ENCODE measurements around the gene RNF19B. TPM values are rescaled to one million over a fixed set of nuclear protein-coding genes. Genes with fewer than 3 reads are reported as not detected.

Gene RNF19B
- total RNA-seq, 1 experiment from 2014 or later: 15.0 TPM

- H3K4me2 ChIP-seq (ENCODE audit: insufficient read depth, insufficient read length, low read length): peak overlapping the region; percentile 76
- Mint-ChIP-seq H3K9me3 (0 out of 5 replicates have a peak, but pooled peaks cover 0 to 2% of the 10 kb centered on the region in 2 experiments), H3K4me1 (peaks cover 18 to 20% of the 10 kb centered on the region in 2 experiments), H3K4me3 (peak overlapping the region; percentile 77 to 88), H3K27ac (no peak overlapping the region), H3K36me3 (ENCODE audit: insufficient read depth in 1 of 3, low read depth in 3 of 3) (no peaks in the 10 kb centered on the region), H3K27me3 (ENCODE audit: low read depth) (peaks cover 28% of the 10 kb centered on the region)
- H2BK15ac ChIP-seq (ENCODE audit: low read depth, low read length): no peak overlapping the region
- no peak overlapping the region for H4K5ac ChIP-seq (ENCODE audit: insufficient read length, low read depth, low read length)
- no peaks in the 10 kb centered on the region for H3K23me2 ChIP-seq (ENCODE audit: insufficient read length, low read depth, low read length, poor library complexity, severe bottlenecking)
- 0 out of 2 replicates have a peak, but pooled peaks cover 4% of the 10 kb centered on the region for H3K4me1 ChIP-seq (ENCODE audit: insufficient read depth, low read length)
- no peak overlapping the region for H2BK20ac ChIP-seq (ENCODE audit: low read depth, low read length, poor library complexity, severe bottlenecking)
- no peak overlapping the region for H2AFZ ChIP-seq (ENCODE audit: low read length)
- H3K56ac ChIP-seq (ENCODE audit: insufficient read length, low read depth, low read length): no peak overlapping the region
- H3K27me3 ChIP-seq (ENCODE audit: insufficient read depth, low read length): no peaks in the 10 kb centered on the region
- H3K9me3 ChIP-seq (ENCODE audit: control insufficient read depth, low read depth, low read length): no peaks in the 10 kb centered on the region
- H3K79me1 ChIP-seq (ENCODE audit: insufficient read depth, low read depth, low read length, poor library complexity, severe bottlenecking): no peaks in the 10 kb centered on the region
- no peak overlapping the region for H2BK12ac ChIP-seq (ENCODE audit: insufficient read length, low read depth, low read length)
- H4K20me1 ChIP-seq (ENCODE audit: control insufficient read depth, insufficient read depth, insufficient read length): no peaks in the 10 kb centered on the region
- H3K79me2 ChIP-seq (ENCODE audit: insufficient read depth, low read length): no peaks in the 10 kb centered on the region; the same call in 1 of the 2 replicates
- no peak overlapping the region for H3K23ac ChIP-seq (ENCODE audit: insufficient read length, low read depth, low read length)
- H3T11ph ChIP-seq (ENCODE audit: low read length): no peak overlapping the region
- peak; percentile 78 for DNase-seq
- no peak overlapping the region for H3K4ac ChIP-seq (ENCODE audit: low read depth, low read length)
- no CpG with 5 or more reads among the region's 78 CpGs for WGBS (ENCODE audit: extremely low coverage, insufficient read length, low lambda C conversion rate)
- H2BK120ac ChIP-seq (ENCODE audit: low read depth, low read length, poor library complexity, severe bottlenecking): no peak overlapping the region
- no peak overlapping the region for H3K27ac ChIP-seq (ENCODE audit: insufficient read length, low read depth, low read length)
- H2AK5ac ChIP-seq (ENCODE audit: insufficient read length, low read length): no peak overlapping the region
- no peak overlapping the region for H4K91ac ChIP-seq (ENCODE audit: insufficient read length, low read depth, low read length)
- H2BK5ac ChIP-seq (ENCODE audit: insufficient read length, low read length): no peak overlapping the region
- H3K14ac ChIP-seq (ENCODE audit: insufficient read depth, low read length): peak overlapping the region; percentile 77; the same call in 1 of the 2 replicates
- H4K8ac ChIP-seq (replicated peaks; ENCODE audit: insufficient read length, low read depth, low read length): no peak overlapping the region
- TF ChIP-seq, protein P1, sequence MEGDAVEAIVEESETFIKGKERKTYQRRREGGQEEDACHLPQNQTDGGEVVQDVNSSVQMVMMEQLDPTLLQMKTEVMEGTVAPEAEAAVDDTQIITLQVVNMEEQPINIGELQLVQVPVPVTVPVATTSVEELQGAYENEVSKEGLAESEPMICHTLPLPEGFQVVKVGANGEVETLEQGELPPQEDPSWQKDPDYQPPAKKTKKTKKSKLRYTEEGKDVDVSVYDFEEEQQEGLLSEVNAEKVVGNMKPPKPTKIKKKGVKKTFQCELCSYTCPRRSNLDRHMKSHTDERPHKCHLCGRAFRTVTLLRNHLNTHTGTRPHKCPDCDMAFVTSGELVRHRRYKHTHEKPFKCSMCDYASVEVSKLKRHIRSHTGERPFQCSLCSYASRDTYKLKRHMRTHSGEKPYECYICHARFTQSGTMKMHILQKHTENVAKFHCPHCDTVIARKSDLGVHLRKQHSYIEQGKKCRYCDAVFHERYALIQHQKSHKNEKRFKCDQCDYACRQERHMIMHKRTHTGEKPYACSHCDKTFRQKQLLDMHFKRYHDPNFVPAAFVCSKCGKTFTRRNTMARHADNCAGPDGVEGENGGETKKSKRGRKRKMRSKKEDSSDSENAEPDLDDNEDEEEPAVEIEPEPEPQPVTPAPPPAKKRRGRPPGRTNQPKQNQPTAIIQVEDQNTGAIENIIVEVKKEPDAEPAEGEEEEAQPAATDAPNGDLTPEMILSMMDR (conservative IDR thresholded peaks at IDR 0.05): no peak
- H3K9ac ChIP-seq (ENCODE audit: extremely low read depth, insufficient read length, low read length): peak overlapping the region; percentile 63
- no peak overlapping the region for H3K18ac ChIP-seq (ENCODE audit: insufficient read length, low read depth, low read length)
These were observed 706 bp downstream of the RNF19B start for GRCh38 chr1:32963746-32964460.

All from H9 (cell line).